DMS79 treated with DMSO at 0.1 percent for 48 hours (cell line): ENCODE results near the gene RABIF.
A peak's percentile ranks its signal among the peaks of the same experiment; 100 is the strongest.

Experiments used
- DNase-seq: peaks from one replicate; lab custom pipeline; 2025; lab: John Stamatoyannopoulos, UW

The RABIF gene

DNA sequence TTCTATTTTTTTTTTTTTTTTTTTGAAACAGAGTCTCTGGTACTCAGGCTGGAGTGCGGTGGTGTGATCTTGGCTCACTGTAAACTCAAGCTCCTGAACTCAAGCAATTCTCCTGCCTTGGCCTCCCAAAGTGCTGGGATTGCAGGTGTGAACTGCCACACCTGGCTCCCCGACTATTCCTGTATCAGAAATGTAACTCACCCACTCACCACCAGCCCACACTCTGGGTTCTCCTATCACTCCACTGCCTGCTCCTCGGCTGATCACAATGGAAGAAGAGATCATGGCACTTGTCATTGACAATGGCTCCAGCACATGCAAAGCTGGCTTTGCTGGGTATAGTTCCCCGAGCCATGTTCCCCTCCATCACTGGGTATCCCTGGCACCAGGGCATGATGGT, 15.9 kb downstream of the RABIF start:
- DNase-seq = no peak

DNA sequence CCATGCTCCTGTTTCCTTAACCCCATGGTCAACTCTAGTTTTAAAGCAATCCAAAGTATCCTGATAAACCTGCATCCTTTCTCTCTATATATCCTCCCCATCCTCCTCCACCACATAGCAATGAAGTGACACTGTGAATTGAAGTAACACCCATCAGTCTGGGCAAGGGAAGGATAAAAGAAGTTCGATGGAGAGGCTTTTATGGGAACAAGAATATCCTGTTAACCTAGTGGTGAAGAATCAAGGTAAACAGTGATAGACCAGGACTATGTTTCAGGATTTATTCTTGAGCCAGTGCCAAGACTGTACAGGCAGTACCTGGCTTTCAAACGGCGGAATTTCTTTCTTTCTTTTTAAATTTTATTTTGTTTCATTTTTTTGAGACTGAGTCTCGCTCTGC, 17.6 kb downstream of the RABIF start:
- DNase-seq = no peak

DNA sequence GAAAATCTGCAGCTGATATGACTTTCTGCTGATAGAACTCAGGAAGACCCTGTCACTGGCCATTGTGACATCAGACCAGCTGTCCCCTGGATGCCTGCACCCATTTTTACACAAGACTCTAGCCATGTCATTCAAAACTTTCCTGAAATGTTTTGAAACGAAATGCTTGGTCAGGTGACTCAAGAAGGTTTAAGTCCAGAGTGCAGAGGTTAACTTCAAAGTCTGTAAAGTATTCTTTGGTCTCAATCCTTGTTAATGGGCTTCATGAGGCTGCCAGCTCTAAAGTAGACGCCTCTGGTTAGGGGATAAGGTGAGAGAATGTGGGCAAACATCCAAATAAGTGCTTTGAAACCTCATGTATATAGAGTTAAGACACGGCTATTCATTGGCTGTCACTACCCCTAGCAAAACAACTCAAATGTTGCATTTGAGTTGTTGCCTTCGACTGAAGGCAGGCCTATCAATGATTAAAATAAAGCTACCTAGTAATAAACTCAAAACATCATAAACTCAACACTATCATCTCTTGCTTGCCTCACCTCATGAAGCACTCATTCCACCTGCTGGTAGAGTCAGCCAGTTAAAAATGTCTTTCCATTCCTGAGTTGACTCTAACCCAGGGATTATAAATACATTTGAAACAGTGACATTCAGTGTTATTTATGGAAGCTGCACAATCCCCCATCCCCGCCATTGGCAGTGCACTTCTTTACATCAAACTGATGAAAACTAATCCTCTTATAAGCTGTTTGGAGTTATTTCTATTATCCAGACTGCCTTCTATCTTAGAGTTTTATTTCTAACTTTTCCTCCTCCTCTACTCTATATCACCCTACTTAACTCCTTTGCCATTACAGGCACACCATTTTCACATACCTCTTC, 26.0 kb downstream of the RABIF start:
- DNase-seq = no peak

DNA sequence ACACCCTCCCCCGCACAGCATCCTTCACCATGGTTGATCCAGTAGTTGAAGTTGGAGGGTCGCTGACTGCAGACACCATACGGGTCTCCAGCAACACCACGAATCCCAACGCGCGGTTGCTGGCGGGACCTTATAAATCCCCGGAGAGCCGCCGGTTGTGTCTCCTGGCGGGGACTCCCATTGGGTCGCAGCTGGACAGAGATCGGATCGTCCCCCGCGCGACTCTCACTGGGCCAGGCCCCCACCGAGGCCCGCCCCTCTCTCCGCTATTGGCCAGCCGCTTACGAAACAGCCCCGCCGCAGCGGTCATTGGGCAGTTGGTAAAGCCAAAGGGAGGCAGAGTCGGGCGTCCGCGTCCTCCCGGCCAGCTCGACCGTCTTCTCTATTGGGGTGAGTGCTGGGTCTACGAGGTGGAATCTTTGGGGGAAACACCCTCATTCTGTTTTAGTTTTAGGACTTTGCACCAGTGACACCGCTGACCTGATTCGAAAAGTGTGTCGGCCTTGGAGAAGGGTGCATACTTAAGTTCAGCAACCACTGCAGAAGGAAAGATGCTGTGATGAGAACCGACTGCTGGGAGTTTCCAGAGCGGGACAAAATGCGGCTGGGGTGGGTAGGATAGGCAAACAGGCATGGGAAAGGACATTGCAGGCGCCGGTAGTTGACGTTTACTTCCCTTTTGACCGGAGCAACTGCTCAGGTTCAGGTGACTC, 27.4 kb downstream of the RABIF start:
- peak; percentile 87 for DNase-seq

DNA sequence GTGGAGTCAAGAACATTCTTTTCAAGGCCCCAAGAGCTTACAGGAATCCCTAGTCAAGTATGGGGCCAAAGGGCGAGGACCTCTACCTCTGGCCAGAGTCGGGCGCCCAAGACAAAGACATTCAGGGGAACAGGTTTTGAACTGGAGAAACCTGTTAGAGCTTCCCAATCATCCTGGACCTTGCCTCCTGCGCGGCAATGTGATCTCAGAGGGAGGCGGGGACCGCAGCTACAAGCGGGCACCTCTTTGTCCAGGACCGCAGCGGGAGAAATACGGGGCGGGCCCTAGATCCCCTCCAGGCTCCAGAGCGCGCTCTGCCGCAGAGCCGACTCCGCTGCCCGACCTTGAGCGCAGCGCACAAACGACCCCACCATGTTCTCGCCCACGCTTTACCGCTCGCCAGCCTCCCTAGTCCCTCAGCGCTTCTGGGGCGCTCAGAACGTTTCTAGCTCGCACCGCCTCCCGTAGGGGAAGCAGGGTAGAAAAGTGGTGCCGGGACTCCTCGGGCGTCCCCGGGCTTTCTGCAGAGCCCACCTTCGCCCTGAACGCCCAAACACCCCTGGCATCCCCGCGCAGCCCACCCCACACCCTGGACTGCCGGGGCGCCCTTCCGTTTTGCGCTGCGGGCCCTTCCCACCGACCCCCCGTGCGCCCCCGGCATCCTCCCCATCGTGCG, 28.1 kb downstream of the RABIF start:
- peak; percentile 74 for DNase-seq

DNA sequence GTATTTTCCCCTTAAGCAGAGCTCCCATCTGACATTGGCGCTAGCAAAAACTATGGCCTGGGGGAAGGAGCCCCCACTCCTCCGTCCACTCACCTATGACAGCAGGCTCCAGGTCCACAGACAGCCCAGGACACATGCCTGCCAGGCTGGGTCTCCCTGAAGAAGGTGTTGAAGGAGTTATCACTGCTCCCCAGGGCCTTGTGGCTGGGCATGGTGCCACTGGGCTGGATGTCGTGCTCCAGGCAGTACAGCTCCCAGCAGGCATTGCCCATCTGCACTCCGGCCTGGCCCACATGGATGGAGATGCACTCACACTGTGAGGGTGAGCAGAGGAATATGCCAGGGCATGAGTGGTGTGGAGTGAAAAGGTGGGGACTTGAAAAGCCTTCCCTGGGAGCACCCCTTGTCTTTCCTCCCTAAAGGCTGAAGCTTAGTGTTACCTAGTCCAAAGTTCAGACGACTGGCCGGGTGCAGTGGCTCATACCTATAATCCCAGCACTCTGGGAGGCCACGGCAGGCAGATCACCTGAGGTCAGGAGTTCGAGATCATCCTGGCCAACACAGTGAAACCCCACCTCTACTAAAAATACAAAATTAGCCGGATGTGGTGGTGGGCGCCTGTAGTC, 30.0 kb downstream of the RABIF start:
- peak; percentile 70 for DNase-seq

DNA sequence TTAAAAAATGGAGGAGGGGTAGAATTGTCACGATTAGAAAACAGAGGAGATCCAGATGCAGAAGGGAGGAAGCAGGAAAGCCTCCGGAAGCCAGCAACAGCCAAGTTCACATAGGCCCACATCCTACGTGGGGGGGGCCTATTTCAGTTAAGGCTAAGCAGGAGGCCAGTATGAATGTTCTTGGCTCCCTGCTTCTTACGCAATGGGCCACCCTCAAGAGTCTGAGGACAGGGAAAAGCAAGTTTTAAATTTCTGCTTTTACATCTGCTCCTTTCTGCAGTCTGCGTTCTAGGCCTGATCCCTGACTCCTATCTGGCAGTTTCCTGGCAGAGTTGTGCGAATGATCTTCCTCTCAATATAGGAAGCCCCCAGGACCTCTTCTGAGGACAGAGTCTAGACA, 30.6 kb downstream of the RABIF start:
- no peak for DNase-seq

DNA sequence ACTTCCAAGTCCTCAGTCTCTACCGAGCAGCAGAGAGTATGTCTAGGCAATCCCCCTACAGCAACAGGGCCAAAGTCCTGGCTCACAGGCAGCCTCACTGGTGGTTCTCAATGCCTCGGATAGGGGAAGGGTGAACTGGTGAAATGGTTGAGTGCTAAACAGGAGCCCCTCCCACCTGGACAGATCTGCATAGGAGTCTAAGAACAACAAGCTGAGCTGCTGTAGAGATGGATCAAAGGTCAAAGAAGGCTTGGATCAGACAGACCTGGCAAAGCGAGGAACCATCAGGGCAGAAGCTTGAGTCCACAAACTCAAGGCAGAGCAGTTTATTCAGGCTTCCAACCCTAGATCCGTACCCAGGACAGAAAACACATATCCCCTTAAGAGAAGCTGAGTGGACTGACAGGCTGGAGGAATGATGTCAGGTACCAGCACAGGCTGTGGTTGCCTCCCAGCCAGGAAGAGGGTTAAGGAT, 31.8 kb downstream of the RABIF start:
- DNase-seq = no peak

DNA sequence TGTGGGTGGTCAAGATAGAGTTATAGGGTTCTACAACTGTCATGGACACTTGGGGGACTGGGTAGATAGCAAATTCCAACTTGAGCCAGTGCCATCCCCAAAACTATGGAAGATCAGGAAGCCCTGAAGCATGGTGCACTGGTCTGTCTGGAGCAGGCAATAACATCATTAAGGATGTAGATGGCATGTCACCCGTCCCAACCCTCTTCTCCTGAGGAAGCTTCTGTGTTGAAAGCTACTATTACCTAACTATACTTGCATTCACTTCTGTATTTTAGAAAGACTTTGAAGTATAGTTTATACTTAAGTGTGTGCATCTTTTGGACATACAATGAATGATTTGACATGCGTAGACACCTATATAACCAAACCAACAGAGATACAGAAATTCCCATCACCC, 32.9 kb downstream of the RABIF start:
- DNase-seq = no peak

DNA sequence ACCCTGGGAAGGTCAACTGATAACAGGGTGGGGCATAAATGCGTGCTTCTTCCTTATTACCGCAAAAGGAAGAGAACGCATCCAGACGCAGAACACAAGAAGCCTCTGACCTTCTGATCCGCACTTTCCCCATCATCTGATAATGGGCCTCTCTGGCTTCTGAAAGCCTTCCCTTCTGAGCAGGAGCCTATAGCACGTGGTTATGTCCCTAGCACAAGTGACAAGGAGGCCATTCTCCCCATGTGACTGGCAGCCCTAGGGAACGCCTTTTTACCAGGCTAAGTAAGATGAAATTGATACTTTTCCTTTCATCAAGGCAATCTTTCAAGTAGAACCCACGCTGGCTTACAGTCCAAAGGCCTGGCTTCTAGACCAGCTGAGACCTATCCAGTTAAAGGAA, 34.2 kb downstream of the RABIF start:
- DNase-seq = no peak

DNA sequence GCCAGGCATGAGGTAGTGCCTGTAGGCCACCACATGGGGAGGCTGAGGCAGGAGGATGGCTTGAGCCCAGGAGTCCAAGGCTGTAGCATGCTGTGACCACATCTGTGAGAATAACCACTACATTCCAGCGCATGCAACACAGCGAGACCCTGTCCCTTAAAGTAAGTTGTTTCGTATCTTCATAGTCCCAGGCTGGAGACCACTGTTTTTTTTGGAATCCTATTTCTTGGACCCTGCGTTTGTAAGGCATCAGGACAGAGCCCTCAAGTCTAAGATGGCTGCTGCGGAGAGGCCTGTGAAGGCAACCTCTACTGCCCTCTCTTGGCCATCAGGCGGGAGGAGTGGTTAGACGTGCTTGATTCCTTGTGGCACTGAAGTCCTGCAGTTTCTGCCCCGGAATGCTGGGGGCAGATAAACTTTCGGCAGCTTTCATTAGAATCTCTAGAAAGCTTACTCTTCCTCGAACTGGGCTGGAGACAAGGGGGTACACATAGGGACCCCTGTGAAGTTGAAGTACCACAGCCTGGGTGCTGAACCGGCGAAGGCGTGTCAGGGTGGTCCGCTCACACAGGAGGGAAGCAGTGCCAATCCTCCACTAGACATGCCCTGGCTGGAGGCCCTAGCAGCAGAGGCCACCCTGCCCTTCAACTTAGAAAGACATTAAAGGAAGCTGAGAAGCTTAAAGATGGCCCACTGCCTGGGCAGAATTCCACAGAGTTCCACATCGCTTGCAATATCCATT, 36.6 kb downstream of the RABIF start:
- no peak for DNase-seq

DNA sequence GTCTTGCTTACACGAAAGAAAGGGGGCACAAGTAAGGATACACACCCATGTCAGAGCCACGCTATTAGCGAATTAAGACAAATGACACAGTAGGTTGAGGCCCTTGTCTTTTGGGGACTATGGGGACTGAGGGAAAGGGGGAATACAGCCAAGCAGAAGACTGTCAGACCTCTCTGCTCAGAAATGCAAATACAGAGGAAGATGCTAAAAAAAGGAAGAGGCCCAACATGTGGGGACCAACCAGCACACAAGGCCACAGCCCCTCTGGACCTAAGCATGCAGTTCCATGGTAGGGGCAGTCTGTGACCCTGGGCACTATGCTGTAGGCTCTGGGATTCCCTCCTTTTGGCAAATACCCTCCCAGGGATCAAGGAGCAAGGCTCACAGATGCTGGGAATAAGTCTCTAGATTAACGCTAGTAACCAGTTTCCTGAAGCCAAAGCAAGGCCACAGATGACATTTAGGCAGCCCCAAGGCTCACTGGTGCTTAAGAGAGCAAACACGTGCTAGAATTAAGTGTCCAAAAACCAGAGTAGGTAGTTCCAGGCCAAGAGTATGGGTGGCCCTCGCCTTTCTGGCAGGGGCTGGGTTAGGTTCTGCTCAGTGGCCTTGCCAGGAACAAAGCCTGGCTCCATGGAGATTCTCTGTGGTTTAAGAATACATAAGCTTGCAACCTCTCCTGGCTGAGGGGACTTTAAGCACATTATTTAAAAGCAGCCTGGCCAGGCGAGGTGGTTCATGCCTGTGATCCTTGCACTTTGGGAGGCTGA, 38.2 kb downstream of the RABIF start:
- no peak for DNase-seq

DNA sequence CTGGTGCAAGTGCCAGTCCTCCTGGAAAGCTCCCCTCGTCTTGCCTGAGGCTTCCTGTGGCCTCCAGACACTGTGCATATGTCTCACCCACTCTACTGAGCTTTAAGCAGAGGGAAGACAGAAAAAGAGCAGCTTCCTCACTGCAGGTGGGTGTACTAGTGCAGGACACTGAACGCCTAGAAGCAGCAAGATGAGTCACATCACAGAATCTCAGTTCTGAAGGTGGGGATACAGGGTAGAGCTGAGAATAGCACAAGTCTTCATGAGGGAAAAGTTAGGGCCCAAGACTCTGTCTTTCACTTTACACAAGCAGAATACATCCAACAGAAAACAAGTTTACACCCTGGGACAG, 40.8 kb downstream of the RABIF start:
- DNase-seq = no peak

DNA sequence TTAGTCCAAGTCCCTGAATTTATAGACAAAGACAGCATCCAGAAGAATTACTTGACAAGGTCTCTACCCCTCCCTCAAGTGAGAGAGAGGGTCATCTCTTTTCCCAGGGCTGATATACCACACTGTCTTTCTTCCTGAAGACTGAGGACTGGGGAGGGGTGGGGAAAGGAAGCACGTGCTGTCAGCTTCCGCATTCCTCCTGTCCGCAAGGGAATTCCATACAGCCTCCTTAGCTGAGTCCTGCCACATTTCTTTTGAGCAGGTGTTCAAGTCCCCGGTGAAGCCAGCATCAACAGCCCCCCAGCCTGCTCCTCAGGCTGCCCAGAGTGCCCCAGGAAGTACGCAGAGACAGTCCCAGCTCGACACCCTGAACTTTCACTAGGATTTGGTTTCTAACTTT, 44.0 kb downstream of the RABIF start:
- DNase-seq = no peak

DNA sequence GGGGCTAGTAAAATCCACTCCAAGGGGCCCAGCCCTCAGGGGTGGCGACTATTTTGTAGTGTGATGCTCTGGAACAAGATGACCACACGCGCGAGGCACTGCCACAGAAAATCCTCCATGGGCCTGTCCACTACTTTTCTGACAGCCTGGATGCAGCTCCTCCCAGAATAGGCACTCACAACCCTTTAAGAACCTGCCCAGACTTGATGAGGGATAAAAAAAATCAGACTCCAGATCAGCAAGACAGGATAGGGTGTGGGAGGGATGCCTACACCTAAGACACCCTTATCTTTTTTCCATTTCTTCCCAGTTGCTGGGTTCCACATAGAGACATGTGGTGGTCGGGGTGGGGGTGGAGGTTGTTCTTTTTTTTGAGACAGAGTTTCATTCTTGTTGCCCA, 44.7 kb downstream of the RABIF start:
- DNase-seq = no peak

DNA sequence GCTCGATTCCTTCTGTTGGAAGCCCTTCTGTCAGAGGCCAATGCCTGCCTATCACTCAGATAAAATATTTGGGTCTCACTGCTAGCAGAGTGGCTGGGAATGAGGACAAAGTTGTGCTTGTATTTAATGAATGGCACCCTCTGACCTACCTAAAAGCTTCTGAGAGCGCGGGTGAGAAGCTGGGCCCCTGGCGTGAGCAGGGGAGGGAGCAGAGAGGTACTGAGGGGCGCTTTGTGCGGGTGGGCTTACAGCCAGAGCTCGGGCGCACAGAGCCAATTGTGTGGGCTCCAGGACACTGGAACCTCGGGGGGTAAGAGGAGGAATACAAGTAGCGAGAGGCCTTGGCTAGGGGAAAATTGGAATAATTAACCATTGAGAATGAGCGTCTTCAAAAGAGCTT, 45.9 kb downstream of the RABIF start:
- no peak for DNase-seq

DNA sequence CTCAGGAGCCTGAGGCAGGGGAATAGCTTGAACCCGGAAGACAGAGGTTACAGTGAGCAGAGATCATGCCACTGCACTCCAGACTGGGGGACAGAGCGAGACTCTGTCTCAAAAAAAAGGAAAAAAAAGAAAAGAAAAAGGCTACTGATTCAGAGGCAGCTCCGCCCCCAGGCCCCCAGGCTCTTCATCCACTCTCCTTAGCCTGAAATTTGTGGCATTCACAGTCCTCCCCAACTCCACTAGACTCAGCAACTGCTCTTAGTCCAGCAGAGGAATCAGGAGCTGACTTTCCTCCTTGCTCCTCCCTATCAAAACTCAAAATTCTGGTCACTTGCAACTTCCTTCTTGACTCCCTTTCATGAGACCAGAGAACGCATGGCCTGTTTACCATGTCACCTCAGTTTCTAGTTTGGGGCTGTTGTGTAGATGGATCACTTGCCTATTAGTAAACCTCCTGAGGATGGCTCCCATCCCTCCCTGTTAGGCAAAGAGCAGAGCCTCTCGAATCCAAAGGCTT, 51.1 kb downstream of the RABIF start:
- no peak for DNase-seq

DNA sequence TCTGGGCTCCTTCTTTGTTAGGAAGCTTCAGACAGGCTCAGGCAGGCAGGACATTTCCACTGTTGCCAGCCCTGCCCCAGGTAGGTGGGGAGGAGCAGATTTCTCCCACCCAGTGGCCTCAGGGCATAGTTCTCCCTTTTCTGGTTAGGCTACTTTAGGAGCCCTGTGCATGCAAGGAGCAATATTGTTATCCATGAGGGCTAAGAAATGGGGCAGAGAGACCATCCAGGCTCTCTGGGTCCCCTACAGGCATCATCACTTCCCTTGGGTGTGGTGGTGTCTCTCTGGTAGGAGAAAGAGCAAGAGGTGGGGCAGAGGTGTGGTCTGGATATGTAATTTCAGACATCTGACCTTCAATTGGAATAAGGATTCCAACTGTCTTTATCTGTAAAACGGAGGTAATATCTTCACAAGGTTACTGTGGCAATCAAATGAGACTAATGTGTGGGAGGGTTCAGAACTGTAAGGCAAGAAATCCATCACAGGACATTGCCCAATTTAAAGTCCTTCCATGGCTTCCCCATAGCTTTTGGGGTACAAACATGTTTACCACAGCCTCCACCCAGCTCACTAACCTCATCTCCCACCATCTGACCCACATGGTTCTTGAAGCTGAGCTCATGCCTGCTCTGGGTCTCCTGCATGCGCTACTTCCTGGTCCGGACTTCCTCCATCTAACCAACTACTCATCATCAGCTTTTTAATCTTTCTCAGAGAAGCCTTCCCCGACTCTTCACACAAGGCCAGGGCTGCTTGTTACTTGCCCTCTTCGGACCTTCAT, 52.1 kb downstream of the RABIF start:
- DNase-seq = no peak

DNA sequence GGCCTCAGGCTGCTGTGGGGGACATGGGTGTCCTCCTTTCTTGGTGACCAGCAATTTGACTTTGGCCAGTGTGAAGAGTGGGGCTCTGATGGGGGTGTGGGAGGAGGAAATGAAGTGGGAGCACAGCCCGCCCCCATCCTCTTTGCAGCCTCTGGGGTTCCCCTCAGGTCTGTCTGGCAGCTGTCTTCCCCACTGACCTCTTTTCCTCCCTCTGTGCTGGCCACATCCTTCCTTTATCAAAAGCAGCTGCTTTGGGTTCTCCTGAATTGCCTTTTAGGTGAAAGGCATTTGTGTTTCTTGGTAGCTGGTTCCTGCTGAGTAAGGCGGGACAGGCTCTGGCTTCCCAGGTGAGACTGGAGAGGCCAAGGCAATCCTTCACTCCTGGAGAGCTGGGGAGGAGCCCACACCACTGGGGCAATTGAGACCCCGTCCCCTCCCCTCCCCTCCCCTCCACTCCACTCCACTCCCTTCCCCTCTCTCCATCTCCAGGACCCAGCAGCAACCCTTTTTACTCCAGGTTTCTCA, 53.3 kb downstream of the RABIF start:
- DNase-seq = no peak
